Neural cell (in vitro differentiated cells): ENCODE measurements around the gene MRTFA. TPM values are rescaled to one million over a fixed set of nuclear protein-coding genes. Genes with fewer than 3 reads are reported as not detected.

Experiments used
- H2AFZ ChIP-seq: fragments of 200-600, 300-800 bp; sonication (generic), shearing (Covaris generic); 2 replicates; pipeline ENCODE4 v1.6.0; 2014; ENCODE audit warnings: low read depth, mild to moderate bottlenecking, antibody characterized with exemption, low read length, moderate library complexity
- H3F3A ChIP-seq: fragments of 200-600 bp; shearing (Covaris generic); 2 replicates; pipeline ENCODE4 v1.6.1; 2016; ENCODE audit warnings: mild to moderate bottlenecking, moderate library complexity, mixed read lengths, antibody characterized with exemption, low read length; ENCODE audit not compliant: insufficient read depth, poor library complexity, severe bottlenecking
- H3K27ac ChIP-seq: fragments of 200-600, 300-800 bp; sonication (generic), shearing (Covaris generic); 2 replicates; pipeline ENCODE4 v1.5.1; 2014; ENCODE audit warnings: mild to moderate bottlenecking, low read length, moderate library complexity
- H3K27me3 ChIP-seq: fragments of 300-800, 200-600 bp; sonication (generic), shearing (Covaris generic); 2 replicates; pipeline ENCODE4 v1.6.0; 2014; ENCODE audit warnings: mild to moderate bottlenecking, low read depth, low read length, moderate library complexity; ENCODE audit not compliant: insufficient read depth
- H3K36me3 ChIP-seq: fragments of 300-800, 200-600 bp; sonication (generic), shearing (Covaris generic); 2 replicates; pipeline ENCODE4 v1.5.1; 2014; ENCODE audit warnings: mild to moderate bottlenecking, antibody characterized with exemption, low read length, moderate library complexity; ENCODE audit not compliant: insufficient read depth
- H3K4me2 ChIP-seq: fragments of 300-800, 200-600 bp; sonication (generic), shearing (Covaris generic); 2 replicates; pipeline ENCODE4 v1.6.0; 2014; ENCODE audit warnings: mild to moderate bottlenecking, low read length
- H3K4me3 ChIP-seq: fragments of 300-800, 200-600 bp; sonication (generic), shearing (Covaris generic); 2 replicates; pipeline ENCODE4 v1.5.1; 2014; ENCODE audit warnings: mild to moderate bottlenecking, low read length, moderate library complexity
- H3K79me2 ChIP-seq: fragments of 200-600 bp; shearing (Covaris generic); replicated peaks from 2 replicates; pipeline ENCODE4 v1.6.0; 2014; ENCODE audit warnings: mild to moderate bottlenecking, low read length, moderate library complexity; ENCODE audit not compliant: insufficient read depth
- H3K9ac ChIP-seq: fragments of 300-800, 200-600 bp; sonication (generic), shearing (Covaris generic); 2 replicates; pipeline ENCODE4 v1.6.1; 2016; ENCODE audit warnings: mild to moderate bottlenecking, low read length, mixed read lengths
- H3K9me2 ChIP-seq: fragments of 200-600 bp; shearing (Covaris generic); 2 replicates; pipeline ENCODE4 v1.6.1; 2016; ENCODE audit warnings: mild to moderate bottlenecking, low read length, mixed read lengths; ENCODE audit not compliant: insufficient read depth
- H3K9me3 ChIP-seq: fragments of 200-600, 300-800 bp; sonication (generic), shearing (Covaris generic); 2 replicates; pipeline ENCODE4 v1.6.1; 2016; ENCODE audit warnings: mild to moderate bottlenecking, mixed run types, low read length, moderate library complexity, mixed read lengths
- H4K20me1 ChIP-seq: fragments of 200-600 bp; shearing (Covaris generic); 2 replicates; pipeline ENCODE4 v1.6.1; 2016; ENCODE audit warnings: mild to moderate bottlenecking, mixed run types; ENCODE audit not compliant: insufficient read depth
- EP300 ChIP-seq: fragments of 450-650 bp; conservative IDR thresholded peaks from 2 replicates; pipeline ENCODE4 v1.6.1; 2014; ENCODE audit warnings: antibody characterized with exemption, mild to moderate bottlenecking, moderate library complexity; ENCODE audit not compliant: poor library complexity, severe bottlenecking
- EZH2 ChIP-seq: fragments of 200-600, 300-800 bp; shearing (Covaris generic), sonication (generic); IDR thresholded peaks from 2 replicates; pipeline ENCODE4 v1.6.1; 2014; ENCODE audit warnings: antibody characterized with exemption, low read length, borderline replicate concordance, mild to moderate bottlenecking; ENCODE audit not compliant: insufficient read depth, poor library complexity, severe bottlenecking
- MXI1 ChIP-seq: fragments of 450-650 bp; conservative IDR thresholded peaks from 2 replicates; pipeline ENCODE4 v1.6.1; 2014; ENCODE audit warnings: antibody characterized with exemption, mild to moderate bottlenecking; ENCODE audit not compliant: poor library complexity, severe bottlenecking
- POLR2AphosphoS5 ChIP-seq: IDR thresholded peaks from 2 replicates; pipeline ENCODE4 v1.6.1; 2012
- RAD21 ChIP-seq: fragments of 450-650 bp; conservative IDR thresholded peaks from 2 replicates; pipeline ENCODE4 v1.6.1; 2014; ENCODE audit warnings: antibody characterized with exemption, mild to moderate bottlenecking, moderate library complexity
- SMC3 ChIP-seq: fragments of 450-650 bp; conservative IDR thresholded peaks from 2 replicates; pipeline ENCODE4 v1.6.1; 2014; ENCODE audit warnings: antibody characterized with exemption, mild to moderate bottlenecking, moderate library complexity; ENCODE audit not compliant: poor library complexity
- TAF1 ChIP-seq: IDR thresholded peaks from 2 replicates; pipeline ENCODE4 v1.6.1; 2012; ENCODE audit warnings: low read depth
- polyA plus RNA-seq: library from polyadenylated mRNA; depleted of rRNA; stranded (reverse); fragments of >200 nt; gene quantifications from 2 replicates; pipeline ENCODE4 v1.2.3, GENCODE V29; 2014
- TF ChIP-seq, protein P1 (sequence below): fragments of 450-650 bp; IDR thresholded peaks from 2 replicates; pipeline ENCODE4 v1.5.1; 2014; ENCODE audit warnings: antibody characterized with exemption, mild to moderate bottlenecking, moderate library complexity; ENCODE audit not compliant: poor library complexity, severe bottlenecking
- TF ChIP-seq, protein P2 (sequence below): IDR thresholded peaks from 2 replicates; pipeline ENCODE4 v1.6.1; 2012; ENCODE audit warnings: borderline replicate concordance

MRTFA gene
- polyA plus RNA-seq, 1 donor from 2014 or later, result 19.3 TPM

DNA sequence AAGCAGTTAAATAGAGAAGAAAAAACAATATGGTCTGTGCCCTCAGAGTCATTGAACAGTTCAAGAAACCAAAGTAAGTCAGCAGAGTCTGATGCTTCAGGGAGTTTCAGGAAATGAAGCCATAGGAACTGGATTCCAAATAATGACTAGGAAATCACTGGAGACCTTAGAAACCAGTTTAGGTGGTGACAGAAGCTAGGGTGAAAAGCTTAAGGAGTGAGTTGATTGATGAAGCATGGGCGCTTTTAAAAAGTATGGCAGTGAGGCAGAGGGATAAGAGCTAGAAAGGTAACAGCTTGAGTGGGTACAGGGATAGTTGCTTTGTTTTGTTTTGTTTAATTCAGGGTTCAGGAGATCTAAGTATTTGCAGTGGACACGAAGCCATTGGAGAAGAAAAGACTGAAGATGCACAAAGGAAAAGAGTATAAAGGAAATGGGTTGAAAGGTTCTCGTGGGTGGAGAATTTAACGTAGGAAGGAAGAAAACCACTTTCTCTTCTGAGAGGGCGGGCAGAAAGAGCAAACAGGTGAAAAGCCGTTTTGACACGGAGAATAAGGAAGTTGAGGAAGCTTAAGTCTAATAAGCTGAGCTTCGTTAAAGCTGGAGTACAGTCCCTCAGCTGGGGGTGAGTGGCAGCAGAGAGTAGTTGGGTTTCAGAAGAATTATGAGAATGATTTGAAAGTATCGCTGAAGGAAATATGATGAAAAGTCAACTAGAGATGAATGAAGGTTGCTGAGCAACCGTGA lies 251.3 kb downstream of the MRTFA start:
- Histone ChIP-seq H3K36me3 (no peaks in the 10 kb centered on the region), H3K27ac (no peak overlapping the region), H3K9me3 (no peaks in the 10 kb centered on the region), H3K4me3 (no peak overlapping the region), H3F3A (no peaks in the 10 kb centered on the region), H3K9ac (no peak overlapping the region), H2AFZ (no peak overlapping the region), H3K4me2 (no peak overlapping the region), H3K27me3 (no peaks in the 10 kb centered on the region), H4K20me1 (no peaks in the 10 kb centered on the region), H3K79me2 (no peaks in the 10 kb centered on the region), H3K9me2 (no peaks in the 10 kb centered on the region)
- TF ChIP-seq MXI1, result no peak
- TF ChIP-seq EP300, result no peak
- no peak for TF ChIP-seq SMC3
- TF ChIP-seq, protein P1, sequence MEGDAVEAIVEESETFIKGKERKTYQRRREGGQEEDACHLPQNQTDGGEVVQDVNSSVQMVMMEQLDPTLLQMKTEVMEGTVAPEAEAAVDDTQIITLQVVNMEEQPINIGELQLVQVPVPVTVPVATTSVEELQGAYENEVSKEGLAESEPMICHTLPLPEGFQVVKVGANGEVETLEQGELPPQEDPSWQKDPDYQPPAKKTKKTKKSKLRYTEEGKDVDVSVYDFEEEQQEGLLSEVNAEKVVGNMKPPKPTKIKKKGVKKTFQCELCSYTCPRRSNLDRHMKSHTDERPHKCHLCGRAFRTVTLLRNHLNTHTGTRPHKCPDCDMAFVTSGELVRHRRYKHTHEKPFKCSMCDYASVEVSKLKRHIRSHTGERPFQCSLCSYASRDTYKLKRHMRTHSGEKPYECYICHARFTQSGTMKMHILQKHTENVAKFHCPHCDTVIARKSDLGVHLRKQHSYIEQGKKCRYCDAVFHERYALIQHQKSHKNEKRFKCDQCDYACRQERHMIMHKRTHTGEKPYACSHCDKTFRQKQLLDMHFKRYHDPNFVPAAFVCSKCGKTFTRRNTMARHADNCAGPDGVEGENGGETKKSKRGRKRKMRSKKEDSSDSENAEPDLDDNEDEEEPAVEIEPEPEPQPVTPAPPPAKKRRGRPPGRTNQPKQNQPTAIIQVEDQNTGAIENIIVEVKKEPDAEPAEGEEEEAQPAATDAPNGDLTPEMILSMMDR, result no peak
- TF ChIP-seq POLR2AphosphoS5, result no peak
- TF ChIP-seq TAF1, result no peak
- TF ChIP-seq EZH2, result no peak
- no peak for TF ChIP-seq RAD21
- TF ChIP-seq, protein P2, sequence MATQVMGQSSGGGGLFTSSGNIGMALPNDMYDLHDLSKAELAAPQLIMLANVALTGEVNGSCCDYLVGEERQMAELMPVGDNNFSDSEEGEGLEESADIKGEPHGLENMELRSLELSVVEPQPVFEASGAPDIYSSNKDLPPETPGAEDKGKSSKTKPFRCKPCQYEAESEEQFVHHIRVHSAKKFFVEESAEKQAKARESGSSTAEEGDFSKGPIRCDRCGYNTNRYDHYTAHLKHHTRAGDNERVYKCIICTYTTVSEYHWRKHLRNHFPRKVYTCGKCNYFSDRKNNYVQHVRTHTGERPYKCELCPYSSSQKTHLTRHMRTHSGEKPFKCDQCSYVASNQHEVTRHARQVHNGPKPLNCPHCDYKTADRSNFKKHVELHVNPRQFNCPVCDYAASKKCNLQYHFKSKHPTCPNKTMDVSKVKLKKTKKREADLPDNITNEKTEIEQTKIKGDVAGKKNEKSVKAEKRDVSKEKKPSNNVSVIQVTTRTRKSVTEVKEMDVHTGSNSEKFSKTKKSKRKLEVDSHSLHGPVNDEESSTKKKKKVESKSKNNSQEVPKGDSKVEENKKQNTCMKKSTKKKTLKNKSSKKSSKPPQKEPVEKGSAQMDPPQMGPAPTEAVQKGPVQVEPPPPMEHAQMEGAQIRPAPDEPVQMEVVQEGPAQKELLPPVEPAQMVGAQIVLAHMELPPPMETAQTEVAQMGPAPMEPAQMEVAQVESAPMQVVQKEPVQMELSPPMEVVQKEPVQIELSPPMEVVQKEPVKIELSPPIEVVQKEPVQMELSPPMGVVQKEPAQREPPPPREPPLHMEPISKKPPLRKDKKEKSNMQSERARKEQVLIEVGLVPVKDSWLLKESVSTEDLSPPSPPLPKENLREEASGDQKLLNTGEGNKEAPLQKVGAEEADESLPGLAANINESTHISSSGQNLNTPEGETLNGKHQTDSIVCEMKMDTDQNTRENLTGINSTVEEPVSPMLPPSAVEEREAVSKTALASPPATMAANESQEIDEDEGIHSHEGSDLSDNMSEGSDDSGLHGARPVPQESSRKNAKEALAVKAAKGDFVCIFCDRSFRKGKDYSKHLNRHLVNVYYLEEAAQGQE, result no peak

DNA sequence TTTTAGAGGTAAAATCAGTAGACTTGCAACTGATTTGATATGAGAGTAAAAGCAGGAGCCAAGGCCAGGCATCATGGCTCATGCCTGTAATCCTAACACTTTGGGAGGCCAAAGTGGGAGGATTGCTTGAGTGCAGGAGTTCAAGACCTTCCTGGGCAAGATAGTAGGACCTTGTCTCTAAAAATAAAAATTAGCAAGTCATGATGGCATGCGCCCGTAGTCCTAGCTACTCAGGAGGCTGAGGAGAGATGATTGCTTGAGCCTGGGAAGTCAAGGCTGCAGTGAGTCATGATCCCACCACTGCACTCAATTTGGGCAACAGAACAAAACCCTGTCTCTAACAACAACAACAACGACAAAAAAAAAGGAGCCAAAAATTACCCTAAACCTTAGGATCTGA lies 252.6 kb downstream of the MRTFA start:
- Histone ChIP-seq H3K27ac (no peak overlapping the region), H3K9ac (no peak overlapping the region), H3K9me3 (no peaks in the 10 kb centered on the region), H3K9me2 (no peaks in the 10 kb centered on the region), H2AFZ (no peak overlapping the region), H3F3A (no peaks in the 10 kb centered on the region), H3K27me3 (no peaks in the 10 kb centered on the region), H3K4me2 (no peak overlapping the region), H4K20me1 (no peaks in the 10 kb centered on the region), H3K79me2 (no peaks in the 10 kb centered on the region), H3K4me3 (no peak overlapping the region), H3K36me3 (no peaks in the 10 kb centered on the region)
- TF ChIP-seq MXI1 (no peak), TAF1 (no peak), SMC3 (no peak), POLR2AphosphoS5 (no peak), EP300 (no peak), RAD21 (no peak), EZH2 (no peak)
- TF ChIP-seq, protein P1, result no peak
- TF ChIP-seq, protein P2, result no peak
